Mesothelial cell of epicardium (in vitro differentiated cells): ENCODE results near the gene SOX9. TPM values are rescaled to one million over a fixed set of nuclear protein-coding genes. Genes with fewer than 3 reads are reported as not detected.
"Not testable (repeated sequence)": the region's sequence is repeated elsewhere in the genome, so short reads cannot be mapped to it uniquely, and the experiment has no call there.

ENCODE experiments used
- DNase-seq, 2 experiments: peaks; one replicate each; pipeline ENCODE4 v3.0.0; 2021; ENCODE audit warnings: low spot score in 2 of 2; ENCODE audit not compliant: unreplicated experiment in 2 of 2
- H3K27ac Mint-ChIP-seq: 2 replicates; pipeline ENCODE4 v1.8.0; 2021; ENCODE audit warnings: mixed read lengths
- H3K27me3 Mint-ChIP-seq: 2 replicates; pipeline ENCODE4 v1.8.0; 2021; ENCODE audit warnings: low read depth, mixed read lengths
- H3K36me3 Mint-ChIP-seq: 2 replicates; pipeline ENCODE4 v1.8.0; 2021; ENCODE audit warnings: mixed read lengths
- H3K4me1 Mint-ChIP-seq: 2 replicates; pipeline ENCODE4 v1.8.0; 2021; ENCODE audit warnings: mixed read lengths
- H3K4me3 Mint-ChIP-seq: 2 replicates; pipeline ENCODE4 v1.8.0; 2021; ENCODE audit warnings: mild to moderate bottlenecking, moderate library complexity, mixed read lengths
- H3K9me3 Mint-ChIP-seq: 2 replicates; pipeline ENCODE4 v1.8.0; 2021; ENCODE audit warnings: mixed read lengths
- CTCF ChIP-seq: fragments of 200-600 bp; sonication (generic); IDR thresholded peaks from one replicate; pipeline ENCODE4 v1.5.0; 2021; ENCODE audit warnings: antibody characterized with exemption; ENCODE audit not compliant: unreplicated experiment
- total RNA-seq: library from RNA; stranded (reverse); gene quantifications from 3 replicates; pipeline ENCODE4 v1.2.1, GENCODE V29; 2021

Gene SOX9
- total RNA-seq, 1 donor from 2014 or later: 47.1 TPM

GRCh38 chr17:72135546-72136325 is 14.9 kb downstream of the SOX9 start:
- no peak overlapping the region for H3K27ac Mint-ChIP-seq
- peaks cover 2% of the 10 kb centered on the region for H3K27me3 Mint-ChIP-seq
- peaks cover 18% of the 10 kb centered on the region for H3K4me1 Mint-ChIP-seq
- H3K9me3 Mint-ChIP-seq: no peaks in the 10 kb centered on the region
- no peak overlapping the region for H3K4me3 Mint-ChIP-seq
- no peak for TF ChIP-seq CTCF
- no peak for DNase-seq
- no peaks in the 10 kb centered on the region for H3K36me3 Mint-ChIP-seq

GRCh38 chr17:72136692-72137091 is 15.9 kb downstream of the SOX9 start:
- Mint-ChIP-seq H3K9me3 (no peaks in the 10 kb centered on the region), H3K27me3 (peaks cover 2% of the 10 kb centered on the region), H3K27ac (no peak overlapping the region), H3K36me3 (no peaks in the 10 kb centered on the region), H3K4me1 (peaks cover 18% of the 10 kb centered on the region), H3K4me3 (no peak overlapping the region)
- DNase-seq: no peak
- no peak for TF ChIP-seq CTCF

- Mint-ChIP-seq H3K27ac (no peak overlapping the region), H3K27me3 (peaks cover 2% of the 10 kb centered on the region), H3K4me1 (peaks cover 18% of the 10 kb centered on the region), H3K4me3 (no peak overlapping the region), H3K36me3 (no peaks in the 10 kb centered on the region), H3K9me3 (no peaks in the 10 kb centered on the region)
- no peak for DNase-seq
- TF ChIP-seq CTCF: no peak
These were observed 16.3 kb downstream of the SOX9 start for GRCh38 chr17:72137161-72137560.

GRCh38 chr17:72139212-72139611 is 18.4 kb downstream of the SOX9 start:
- Mint-ChIP-seq H3K27ac (no peak overlapping the region), H3K27me3 (peaks cover 2% of the 10 kb centered on the region), H3K36me3 (no peaks in the 10 kb centered on the region), H3K4me1 (peaks cover 13% of the 10 kb centered on the region), H3K9me3 (no peaks in the 10 kb centered on the region), H3K4me3 (no peak overlapping the region)
- TF ChIP-seq CTCF: no peak
- no peak for DNase-seq

- Mint-ChIP-seq H3K27ac (no peak overlapping the region), H3K4me1 (no peaks in the 10 kb centered on the region), H3K27me3 (peaks cover 6% of the 10 kb centered on the region), H3K4me3 (no peak overlapping the region), H3K9me3 (peaks cover 1% of the 10 kb centered on the region), H3K36me3 (no peaks in the 10 kb centered on the region)
- no peak for DNase-seq
- TF ChIP-seq CTCF: no peak
These were observed 20.5 kb downstream of the SOX9 start for GRCh38 chr17:72141336-72141735.

GRCh38 chr17:72142097-72142496 is 21.3 kb downstream of the SOX9 start:
- H3K4me3 Mint-ChIP-seq, H3K36me3 Mint-ChIP-seq, DNase-seq, H3K9me3 Mint-ChIP-seq, H3K27ac Mint-ChIP-seq, H3K4me1 Mint-ChIP-seq, H3K27me3 Mint-ChIP-seq: not testable (repeated sequence)
